Neural progenitor cell (in vitro differentiated cells): ENCODE results near the gene GLCE.

Source experiments
- EZH2 ChIP-seq: fragments of 200-600 bp; sonication (generic); IDR thresholded peaks from 2 replicates; pipeline ENCODE4 v1.6.1; 2017; ENCODE audit warnings: antibody characterized with exemption, mild to moderate bottlenecking, moderate library complexity
- EZH2phosphoT487 ChIP-seq: fragments of 200-600 bp; sonication (generic); IDR thresholded peaks from 2 replicates; pipeline ENCODE4 v1.6.1; 2017; ENCODE audit warnings: antibody characterized with exemption
- TF ChIP-seq, protein P1 (sequence below): fragments of 200-600 bp; sonication (generic); IDR thresholded peaks from 2 replicates; pipeline ENCODE4 v1.5.1; 2017; ENCODE audit warnings: antibody characterized with exemption, mild to moderate bottlenecking

DNA sequence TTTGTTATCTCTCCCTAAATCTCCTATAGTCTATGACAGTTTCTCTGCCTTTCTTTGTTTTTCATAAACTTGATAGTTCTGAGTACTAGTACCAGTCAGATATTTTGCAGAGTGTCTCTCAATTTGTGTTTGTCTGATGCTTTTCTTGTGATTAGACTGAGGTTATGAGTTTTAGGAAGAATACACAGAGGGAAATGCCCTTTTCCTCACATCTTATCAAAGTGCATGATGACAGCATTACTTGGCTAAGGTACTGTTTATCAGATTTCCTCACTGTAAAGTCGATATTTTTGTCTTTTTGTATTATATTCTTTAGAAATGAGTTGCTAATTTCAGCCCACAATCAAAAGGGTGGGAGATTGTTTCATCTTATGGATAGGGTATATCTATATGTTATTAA lies 45.6 kb downstream of the GLCE start:
- TF ChIP-seq, protein P1, sequence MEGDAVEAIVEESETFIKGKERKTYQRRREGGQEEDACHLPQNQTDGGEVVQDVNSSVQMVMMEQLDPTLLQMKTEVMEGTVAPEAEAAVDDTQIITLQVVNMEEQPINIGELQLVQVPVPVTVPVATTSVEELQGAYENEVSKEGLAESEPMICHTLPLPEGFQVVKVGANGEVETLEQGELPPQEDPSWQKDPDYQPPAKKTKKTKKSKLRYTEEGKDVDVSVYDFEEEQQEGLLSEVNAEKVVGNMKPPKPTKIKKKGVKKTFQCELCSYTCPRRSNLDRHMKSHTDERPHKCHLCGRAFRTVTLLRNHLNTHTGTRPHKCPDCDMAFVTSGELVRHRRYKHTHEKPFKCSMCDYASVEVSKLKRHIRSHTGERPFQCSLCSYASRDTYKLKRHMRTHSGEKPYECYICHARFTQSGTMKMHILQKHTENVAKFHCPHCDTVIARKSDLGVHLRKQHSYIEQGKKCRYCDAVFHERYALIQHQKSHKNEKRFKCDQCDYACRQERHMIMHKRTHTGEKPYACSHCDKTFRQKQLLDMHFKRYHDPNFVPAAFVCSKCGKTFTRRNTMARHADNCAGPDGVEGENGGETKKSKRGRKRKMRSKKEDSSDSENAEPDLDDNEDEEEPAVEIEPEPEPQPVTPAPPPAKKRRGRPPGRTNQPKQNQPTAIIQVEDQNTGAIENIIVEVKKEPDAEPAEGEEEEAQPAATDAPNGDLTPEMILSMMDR: no peak
- TF ChIP-seq EZH2: no peak
- no peak for TF ChIP-seq EZH2phosphoT487
